Osteocyte (in vitro differentiated cells): ENCODE data around the gene SMCR8. TPM values are rescaled to one million over a fixed set of nuclear protein-coding genes. Genes with fewer than 3 reads are reported as not detected.
"Not testable (repeated sequence)": the region's sequence is repeated elsewhere in the genome, so short reads cannot be mapped to it uniquely, and the experiment has no call there.

Experiments used
- DNase-seq: peaks from one replicate; pipeline ENCODE4 v3.0.0; 2021; ENCODE audit warnings: mixed read lengths; ENCODE audit not compliant: unreplicated experiment; ENCODE audit errors: extremely low spot score
- H3K27ac Mint-ChIP-seq: one replicate; pipeline ENCODE4 v1.8.0; 2021; ENCODE audit warnings: mild to moderate bottlenecking, mixed read lengths; ENCODE audit not compliant: unreplicated experiment
- H3K27me3 Mint-ChIP-seq: one replicate; pipeline ENCODE4 v1.8.0; 2021; ENCODE audit warnings: mixed read lengths; ENCODE audit not compliant: unreplicated experiment
- H3K36me3 Mint-ChIP-seq: one replicate; pipeline ENCODE4 v1.8.0; 2021; ENCODE audit warnings: mixed read lengths; ENCODE audit not compliant: unreplicated experiment
- H3K4me1 Mint-ChIP-seq: one replicate; pipeline ENCODE4 v1.8.0; 2021; ENCODE audit warnings: mixed read lengths; ENCODE audit not compliant: unreplicated experiment
- H3K4me3 Mint-ChIP-seq: one replicate; pipeline ENCODE4 v1.8.0; 2021; ENCODE audit warnings: mild to moderate bottlenecking, moderate library complexity, mixed read lengths; ENCODE audit not compliant: unreplicated experiment
- H3K9me3 Mint-ChIP-seq: one replicate; pipeline ENCODE4 v1.8.0; 2021; ENCODE audit warnings: mixed read lengths; ENCODE audit not compliant: unreplicated experiment
- total RNA-seq: library from RNA; stranded (reverse); gene quantifications from 2 replicates; pipeline ENCODE4 v1.2.1, GENCODE V29; 2021
- TF ChIP-seq, protein P1 (sequence below): fragments of 200-600 bp; sonication (generic); IDR thresholded peaks from 2 replicates; pipeline ENCODE4 v1.5.0; 2021; ENCODE audit warnings: antibody characterized with exemption, mild to moderate bottlenecking, moderate library complexity

SMCR8 gene
- total RNA-seq, 1 donor from 2014 or later = 19.8 TPM

DNA sequence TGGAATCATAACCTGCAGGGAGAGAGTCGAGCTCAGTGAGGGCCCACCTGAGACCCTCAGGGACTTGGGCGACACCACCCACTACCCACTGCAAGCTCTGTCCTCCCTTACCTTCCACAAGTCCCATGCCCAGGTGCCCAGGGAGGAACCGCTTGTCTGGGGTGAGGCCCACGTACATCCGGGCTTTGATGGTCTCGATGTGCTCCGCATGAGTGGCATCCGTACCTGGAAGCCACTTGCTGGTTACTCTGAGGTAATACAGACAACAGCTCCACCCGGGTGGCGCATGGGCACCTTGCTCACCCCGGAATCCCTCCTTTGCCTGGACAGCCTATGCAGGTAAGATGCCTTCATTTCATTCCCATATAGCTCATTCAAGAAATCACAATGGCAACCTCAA, 29.8 kb upstream of the SMCR8 start:
- Mint-ChIP-seq H3K9me3 (no peaks in the 10 kb centered on the region), H3K4me3 (no peak overlapping the region), H3K27me3 (no peaks in the 10 kb centered on the region), H3K4me1 (no peaks in the 10 kb centered on the region), H3K36me3 (peaks cover 58% of the 10 kb centered on the region), H3K27ac (no peak overlapping the region)
- TF ChIP-seq, protein P1, sequence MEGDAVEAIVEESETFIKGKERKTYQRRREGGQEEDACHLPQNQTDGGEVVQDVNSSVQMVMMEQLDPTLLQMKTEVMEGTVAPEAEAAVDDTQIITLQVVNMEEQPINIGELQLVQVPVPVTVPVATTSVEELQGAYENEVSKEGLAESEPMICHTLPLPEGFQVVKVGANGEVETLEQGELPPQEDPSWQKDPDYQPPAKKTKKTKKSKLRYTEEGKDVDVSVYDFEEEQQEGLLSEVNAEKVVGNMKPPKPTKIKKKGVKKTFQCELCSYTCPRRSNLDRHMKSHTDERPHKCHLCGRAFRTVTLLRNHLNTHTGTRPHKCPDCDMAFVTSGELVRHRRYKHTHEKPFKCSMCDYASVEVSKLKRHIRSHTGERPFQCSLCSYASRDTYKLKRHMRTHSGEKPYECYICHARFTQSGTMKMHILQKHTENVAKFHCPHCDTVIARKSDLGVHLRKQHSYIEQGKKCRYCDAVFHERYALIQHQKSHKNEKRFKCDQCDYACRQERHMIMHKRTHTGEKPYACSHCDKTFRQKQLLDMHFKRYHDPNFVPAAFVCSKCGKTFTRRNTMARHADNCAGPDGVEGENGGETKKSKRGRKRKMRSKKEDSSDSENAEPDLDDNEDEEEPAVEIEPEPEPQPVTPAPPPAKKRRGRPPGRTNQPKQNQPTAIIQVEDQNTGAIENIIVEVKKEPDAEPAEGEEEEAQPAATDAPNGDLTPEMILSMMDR = no peak
- DNase-seq = no peak

DNA sequence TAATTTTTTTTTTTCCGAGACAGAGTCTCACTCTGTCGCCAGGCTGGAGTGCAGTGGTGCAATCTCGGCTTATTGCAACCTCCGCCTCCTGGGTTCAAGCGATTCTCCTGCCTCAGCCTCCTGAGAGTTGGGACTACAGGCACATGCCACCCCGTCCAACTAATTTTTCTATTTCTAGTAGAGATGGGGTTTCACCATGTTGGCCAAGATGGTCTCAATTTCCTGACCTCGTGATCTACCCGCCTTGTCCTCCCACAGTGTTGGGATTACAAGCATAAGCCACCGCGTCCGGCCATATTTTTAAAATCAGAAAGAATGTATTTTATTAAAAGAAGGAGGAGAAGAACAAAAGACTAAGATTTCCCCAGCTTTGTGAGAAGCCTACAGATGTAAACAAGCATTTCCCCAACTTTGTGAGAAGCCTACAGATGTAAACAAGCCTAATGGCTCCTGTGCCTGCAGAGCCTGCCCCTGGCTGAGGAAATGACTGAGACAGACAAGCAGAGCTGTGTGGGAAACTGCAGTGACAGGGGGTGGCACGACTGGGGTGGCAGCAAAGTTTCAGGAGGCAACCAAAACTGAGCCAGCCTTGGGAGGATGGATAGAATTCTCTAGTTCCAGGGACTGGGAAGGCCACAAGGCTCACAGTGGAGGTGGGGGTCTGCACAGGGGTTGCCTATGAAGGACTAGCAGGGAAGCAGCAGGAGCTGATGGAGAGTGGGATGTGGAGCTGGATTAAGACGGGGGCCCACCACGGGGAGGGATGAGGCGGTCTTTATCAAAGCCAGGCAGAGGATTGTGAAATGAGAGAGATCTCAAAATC, 23.2 kb upstream of the SMCR8 start:
- Mint-ChIP-seq H3K9me3 (no peaks in the 10 kb centered on the region), H3K27me3 (no peaks in the 10 kb centered on the region), H3K36me3 (peaks cover 46% of the 10 kb centered on the region), H3K4me3 (no peak overlapping the region), H3K4me1 (no peaks in the 10 kb centered on the region), H3K27ac (no peak overlapping the region)
- no peak for DNase-seq
- TF ChIP-seq, protein P1 = no peak

DNA sequence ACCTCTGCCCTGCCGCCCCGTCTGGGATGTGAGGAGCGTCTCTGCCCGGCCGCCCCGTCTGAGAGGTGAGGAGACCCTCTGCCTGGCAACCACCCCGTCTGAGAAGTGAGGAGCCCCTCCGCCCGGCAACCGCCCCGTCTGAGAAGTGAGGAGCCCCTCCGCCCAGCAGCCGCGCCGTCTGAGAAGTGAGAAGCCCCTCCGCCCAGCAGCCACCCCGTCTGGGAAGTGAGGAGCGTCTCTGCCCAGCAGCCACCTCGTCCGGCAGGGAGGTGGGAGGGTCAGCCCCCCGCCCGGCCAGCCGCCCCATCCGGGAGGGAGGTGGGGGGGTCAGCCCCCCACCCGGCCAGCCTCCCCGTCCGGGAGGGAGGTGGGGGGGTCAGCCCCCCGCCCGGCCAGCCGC, 17.0 kb upstream of the SMCR8 start:
- H3K27me3 Mint-ChIP-seq, DNase-seq, H3K27ac Mint-ChIP-seq, H3K9me3 Mint-ChIP-seq, H3K4me3 Mint-ChIP-seq, H3K4me1 Mint-ChIP-seq: not testable (repeated sequence)
- peaks cover 35% of the 10 kb centered on the region for H3K36me3 Mint-ChIP-seq

DNA sequence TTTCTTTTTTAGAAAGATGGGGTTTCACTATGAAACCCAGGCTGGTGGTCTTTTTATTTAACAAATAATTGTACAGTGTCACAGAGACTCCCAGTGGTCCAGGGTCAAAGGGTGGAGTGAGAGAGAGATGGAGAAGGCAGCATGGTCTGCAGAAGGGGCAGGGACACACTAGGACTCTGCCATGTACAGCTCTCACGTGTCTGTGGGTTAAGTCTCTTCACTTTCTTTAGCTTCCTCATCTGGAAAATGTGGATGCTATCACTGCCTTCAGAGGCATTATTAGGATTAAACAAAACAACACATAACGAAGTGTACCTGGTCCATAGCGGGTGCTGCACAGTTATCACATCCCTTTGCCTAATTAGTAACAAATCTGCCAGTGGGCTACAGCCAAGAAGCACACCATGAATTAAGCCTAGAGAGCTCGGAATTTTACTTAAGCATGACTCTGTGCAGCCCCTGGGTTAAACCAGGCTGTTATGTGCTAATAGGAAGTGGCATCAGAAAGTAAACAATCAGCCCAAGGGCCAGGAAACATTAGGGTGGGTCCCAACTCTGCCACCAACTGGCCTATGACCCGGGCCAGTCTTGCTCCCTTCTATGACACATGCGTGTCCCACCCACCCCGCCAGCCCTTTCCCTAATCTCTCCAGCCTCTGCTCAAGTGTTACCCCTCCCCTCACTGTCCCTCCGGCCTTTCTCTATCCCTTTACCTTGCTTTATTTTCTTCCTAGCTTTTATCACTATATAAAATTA, 14.2 kb upstream of the SMCR8 start:
- Mint-ChIP-seq H3K36me3 (peaks cover 40% of the 10 kb centered on the region), H3K27me3 (no peaks in the 10 kb centered on the region), H3K4me3 (no peak overlapping the region), H3K4me1 (no peaks in the 10 kb centered on the region), H3K9me3 (no peaks in the 10 kb centered on the region), H3K27ac (no peak overlapping the region)
- TF ChIP-seq, protein P1 = no peak
- DNase-seq = no peak

DNA sequence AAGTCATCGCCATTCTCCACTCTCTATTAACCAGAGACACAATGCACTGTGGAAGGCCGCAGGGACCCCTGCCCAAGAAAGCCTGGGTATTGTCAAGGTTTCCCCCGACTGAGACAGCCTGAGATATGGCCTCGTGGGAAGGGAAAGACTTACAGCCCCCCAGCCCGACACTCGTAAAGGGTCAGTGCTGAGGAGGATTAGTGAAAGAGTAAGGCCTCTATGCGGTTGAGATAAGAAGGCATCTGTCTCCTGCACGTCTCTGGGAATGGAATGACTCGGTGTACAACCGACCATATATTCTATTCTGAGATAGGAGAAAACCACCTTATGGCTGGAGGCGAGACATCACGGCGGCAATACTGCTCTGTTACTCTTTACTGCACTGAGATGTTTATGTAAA, 11.9 kb upstream of the SMCR8 start:
- peaks cover 42% of the 10 kb centered on the region for H3K36me3 Mint-ChIP-seq
- not testable (repeated sequence) for H3K4me1 Mint-ChIP-seq, DNase-seq, H3K4me3 Mint-ChIP-seq, H3K27me3 Mint-ChIP-seq, H3K27ac Mint-ChIP-seq, H3K9me3 Mint-ChIP-seq

DNA sequence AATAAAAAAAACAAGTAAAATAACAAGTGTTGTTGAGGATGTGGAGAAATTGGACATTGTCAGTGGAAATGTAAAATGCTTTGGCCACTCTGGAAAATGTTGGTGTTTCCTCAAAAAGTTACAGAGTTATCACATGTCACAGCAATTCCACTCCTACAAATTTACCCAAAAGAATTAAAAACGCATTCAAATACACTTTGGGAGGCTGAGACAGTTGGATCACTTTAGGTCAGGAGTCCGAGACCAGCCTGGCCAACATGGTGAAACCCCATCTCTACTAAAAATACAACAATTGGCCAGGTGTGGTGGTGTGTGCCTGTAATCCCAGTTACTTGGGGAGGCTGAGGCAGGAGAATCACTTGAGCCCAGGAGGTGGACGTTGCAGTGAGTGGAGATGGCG, 5.9 kb upstream of the SMCR8 start:
- TF ChIP-seq, protein P1 = no peak
- peaks cover 21% of the 10 kb centered on the region for H3K4me1 Mint-ChIP-seq
- H3K9me3 Mint-ChIP-seq = no peaks in the 10 kb centered on the region
- no peak overlapping the region for H3K4me3 Mint-ChIP-seq
- DNase-seq = no peak
- no peaks in the 10 kb centered on the region for H3K27me3 Mint-ChIP-seq
- H3K27ac Mint-ChIP-seq = no peak overlapping the region
- peaks cover 24% of the 10 kb centered on the region for H3K36me3 Mint-ChIP-seq
